GM12891 (cell line): ENCODE measurements around the gene HIGD1B.

ENCODE experiments used
- PAX5 ChIP-seq: IDR thresholded peaks from 2 replicates; pipeline ENCODE4 v1.6.1; 2011; ENCODE audit warnings: low read length, moderate library complexity, mild to moderate bottlenecking; ENCODE audit not compliant: insufficient read depth, severe bottlenecking
- POLR2A ChIP-seq: IDR thresholded peaks from 2 replicates; pipeline ENCODE4 v1.6.1; 2011; ENCODE audit warnings: low read depth, low read length, control low read depth
- POLR2AphosphoS5 ChIP-seq: IDR thresholded peaks from 2 replicates; pipeline ENCODE4 v1.6.1; 2011; ENCODE audit warnings: low read depth, low read length, control low read depth

DNA sequence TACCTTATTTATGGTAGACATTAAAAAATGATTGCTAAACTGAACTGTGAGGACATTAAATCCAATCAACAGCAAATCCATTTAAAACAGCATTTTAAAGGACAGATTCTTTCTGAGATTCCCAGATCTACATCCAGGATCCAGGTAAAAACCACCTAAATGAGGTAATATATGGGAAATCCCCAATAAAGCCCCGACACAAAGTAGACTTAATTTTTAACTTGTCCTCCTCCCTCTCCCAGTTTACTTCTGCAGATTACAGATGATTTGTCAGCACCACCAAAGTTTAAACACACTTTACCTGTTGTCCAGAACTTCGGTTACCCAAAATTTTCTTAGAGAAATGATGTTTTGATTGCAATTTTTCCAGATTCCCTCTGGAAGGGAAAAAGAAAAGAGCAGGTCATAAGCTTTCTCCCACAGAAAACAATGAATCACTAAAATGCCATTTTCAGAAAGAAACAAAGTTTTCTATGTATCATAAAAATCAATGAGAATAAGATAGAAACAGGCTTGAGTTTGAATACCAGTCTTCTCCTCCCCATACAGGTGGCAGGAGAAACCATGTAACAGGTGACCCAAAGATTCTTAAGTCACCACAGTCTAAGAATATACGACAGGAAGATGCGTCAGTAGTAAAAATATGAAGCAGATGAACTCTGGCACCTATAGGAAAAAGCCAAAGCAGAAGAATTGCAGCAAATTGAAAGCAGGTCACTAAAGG lies 40.4 kb upstream of the HIGD1B start:
- TF ChIP-seq POLR2A: no peak
- no peak for TF ChIP-seq POLR2AphosphoS5
- no peak for TF ChIP-seq PAX5
